GM12864 (cell line): ENCODE measurements around the gene GOLGA7B.

Experiments used
- DNase-seq: peaks from one replicate; pipeline ENCODE4 v3.0.0-alpha.2; 2011; ENCODE audit warnings: low read depth
- H3K4me3 ChIP-seq: 2 replicates; pipeline ENCODE4 v1.5.1; 2011; ENCODE audit warnings: mild to moderate bottlenecking, low read depth, low read length, control low read depth
- TF ChIP-seq, protein P1 (sequence below): IDR thresholded peaks from 2 replicates; pipeline ENCODE4 v1.5.1; 2011; ENCODE audit warnings: low read depth, mild to moderate bottlenecking, moderate library complexity, low read length, control low read depth, inconsistent platforms; ENCODE audit errors: missing control alignments

The GOLGA7B gene

DNA sequence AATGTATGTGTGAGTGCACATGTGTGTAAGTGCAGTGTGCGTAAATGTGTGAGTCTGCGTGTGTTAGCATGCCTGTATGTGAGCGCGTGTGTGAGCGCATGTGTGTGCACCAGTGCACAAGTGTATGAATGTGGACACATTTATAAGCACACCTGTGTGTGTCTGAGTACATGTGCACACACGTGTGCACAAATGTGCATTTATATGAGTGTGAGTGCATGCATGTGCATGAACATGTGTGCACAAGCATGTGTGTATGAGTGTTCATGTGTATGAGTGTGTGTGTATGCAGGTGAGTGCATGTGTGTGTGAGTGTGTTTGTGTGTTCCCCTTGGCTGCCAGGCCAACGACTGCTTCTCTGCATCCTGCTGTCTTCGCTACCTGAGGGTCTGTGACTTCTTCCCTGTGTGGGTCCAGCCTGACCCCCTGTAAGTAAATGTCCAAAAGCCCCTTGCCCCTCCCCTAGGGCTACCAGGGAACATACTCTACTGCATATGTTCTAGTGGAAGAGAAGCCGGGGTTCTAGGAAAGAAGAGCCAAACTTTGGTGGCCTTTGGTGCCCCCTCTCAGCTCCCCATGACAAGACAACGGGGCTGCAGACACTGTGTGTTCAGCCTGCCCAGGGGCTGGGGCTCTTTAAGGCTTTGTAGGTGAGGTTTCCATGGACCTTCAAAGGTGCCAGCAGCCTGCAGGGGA, 17.0 kb downstream of the GOLGA7B start:
- no peak for DNase-seq
- TF ChIP-seq, protein P1, sequence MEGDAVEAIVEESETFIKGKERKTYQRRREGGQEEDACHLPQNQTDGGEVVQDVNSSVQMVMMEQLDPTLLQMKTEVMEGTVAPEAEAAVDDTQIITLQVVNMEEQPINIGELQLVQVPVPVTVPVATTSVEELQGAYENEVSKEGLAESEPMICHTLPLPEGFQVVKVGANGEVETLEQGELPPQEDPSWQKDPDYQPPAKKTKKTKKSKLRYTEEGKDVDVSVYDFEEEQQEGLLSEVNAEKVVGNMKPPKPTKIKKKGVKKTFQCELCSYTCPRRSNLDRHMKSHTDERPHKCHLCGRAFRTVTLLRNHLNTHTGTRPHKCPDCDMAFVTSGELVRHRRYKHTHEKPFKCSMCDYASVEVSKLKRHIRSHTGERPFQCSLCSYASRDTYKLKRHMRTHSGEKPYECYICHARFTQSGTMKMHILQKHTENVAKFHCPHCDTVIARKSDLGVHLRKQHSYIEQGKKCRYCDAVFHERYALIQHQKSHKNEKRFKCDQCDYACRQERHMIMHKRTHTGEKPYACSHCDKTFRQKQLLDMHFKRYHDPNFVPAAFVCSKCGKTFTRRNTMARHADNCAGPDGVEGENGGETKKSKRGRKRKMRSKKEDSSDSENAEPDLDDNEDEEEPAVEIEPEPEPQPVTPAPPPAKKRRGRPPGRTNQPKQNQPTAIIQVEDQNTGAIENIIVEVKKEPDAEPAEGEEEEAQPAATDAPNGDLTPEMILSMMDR = no peak
- no peak overlapping the region for H3K4me3 ChIP-seq

DNA sequence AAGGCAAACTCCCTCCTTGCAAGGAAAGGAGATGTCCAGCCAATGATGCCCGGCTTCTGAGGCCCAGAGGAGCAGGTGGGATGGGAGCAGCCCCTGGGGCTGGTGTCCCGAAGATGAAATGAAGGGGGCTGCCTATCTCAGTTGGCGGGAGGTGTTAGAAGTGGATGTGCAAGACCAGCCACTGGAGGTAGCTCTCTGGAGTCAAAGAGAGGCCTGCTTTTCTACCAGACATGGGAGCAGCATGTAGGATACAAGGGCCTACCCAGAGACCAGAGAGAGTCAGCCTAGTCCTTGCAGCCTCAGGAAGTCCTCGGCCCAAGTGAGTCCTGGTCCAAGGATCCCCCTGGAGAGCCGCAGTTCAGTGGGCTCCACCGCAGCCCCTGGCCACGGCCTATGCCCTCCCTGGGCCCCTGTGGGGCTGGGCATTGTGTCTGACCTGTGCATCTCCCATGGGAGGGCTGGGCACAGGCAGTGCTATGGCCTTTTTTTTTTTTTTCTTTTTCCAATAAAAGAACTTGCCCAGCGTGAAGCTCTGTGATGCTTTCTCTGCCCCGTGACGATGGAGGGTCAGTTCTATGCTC, 17.7 kb downstream of the GOLGA7B start:
- no peak for DNase-seq
- TF ChIP-seq, protein P1 = no peak
- no peak overlapping the region for H3K4me3 ChIP-seq

DNA sequence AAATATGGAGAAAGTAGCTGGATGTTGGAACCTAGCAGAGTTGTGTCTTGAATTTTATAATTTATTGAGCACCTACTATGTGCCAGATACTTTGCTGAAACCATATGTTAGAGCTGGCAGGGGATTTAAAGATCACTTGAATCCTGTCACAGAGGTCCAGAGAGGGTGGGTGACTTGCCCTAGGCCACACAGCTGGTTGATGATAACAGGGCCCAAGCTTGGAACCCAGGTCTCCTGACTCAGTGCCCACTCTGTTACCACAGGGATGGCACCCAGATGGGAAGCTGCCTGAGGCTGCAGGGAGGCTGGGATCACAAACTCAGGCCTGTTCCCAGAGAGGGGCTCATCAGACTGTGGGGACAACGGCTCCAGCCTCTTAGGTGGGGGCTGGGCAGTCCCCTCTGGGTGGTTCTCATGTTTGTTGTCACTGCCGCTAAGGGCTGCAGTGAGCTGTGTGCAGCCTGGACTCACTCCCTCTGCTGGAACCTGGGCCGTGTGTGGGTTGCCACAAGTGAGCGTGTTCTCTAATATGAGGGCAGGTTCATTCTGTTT, 18.6 kb downstream of the GOLGA7B start:
- H3K4me3 ChIP-seq = no peak overlapping the region
- DNase-seq = no peak
- TF ChIP-seq, protein P1 = no peak

DNA sequence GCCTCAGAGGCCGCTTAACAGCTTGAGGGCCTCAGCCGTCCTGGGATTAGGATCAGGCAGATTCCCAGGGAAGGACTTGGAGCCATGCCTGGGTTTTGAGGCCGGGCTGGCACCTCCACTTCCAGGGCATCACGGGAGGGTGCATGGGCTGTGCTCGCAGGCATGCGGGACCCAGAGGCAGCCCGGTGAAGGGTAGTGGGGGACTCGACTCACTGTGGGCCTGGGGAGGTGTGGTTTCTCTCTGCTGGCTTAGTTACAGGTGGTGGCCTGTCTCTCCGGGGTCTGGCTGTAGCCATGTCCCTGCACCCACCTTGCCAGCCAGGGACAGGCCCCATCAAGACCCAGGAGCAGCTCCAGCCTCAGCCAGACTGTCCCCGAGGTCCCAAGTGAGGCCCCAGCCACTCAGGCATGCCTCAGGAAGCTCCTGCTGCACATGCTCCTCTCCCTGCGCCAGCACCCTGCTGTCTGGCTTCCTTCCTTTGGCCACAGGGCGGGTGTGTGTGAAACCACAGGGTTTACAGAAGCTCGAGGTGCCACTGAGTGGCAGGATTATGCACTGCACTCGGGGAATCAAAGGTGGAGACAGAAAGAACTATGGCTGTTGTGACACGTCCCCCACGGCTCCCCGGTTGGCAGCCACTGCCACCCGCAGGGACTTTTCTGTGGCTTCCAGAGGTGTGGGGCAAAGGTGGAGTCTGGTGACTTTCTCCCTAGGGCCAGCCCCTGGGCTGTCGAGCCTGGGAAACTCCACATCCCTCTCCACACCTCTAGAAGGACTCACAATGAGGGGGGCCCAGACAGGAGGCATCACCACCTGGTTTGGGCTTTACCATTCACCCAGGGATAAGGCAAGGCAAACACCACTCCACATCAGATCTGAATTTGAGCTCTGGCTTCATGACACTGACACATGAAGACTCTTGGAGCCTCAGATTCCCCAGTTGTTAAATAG, 19.7 kb downstream of the GOLGA7B start:
- TF ChIP-seq, protein P1 = peak; percentile 79

DNA sequence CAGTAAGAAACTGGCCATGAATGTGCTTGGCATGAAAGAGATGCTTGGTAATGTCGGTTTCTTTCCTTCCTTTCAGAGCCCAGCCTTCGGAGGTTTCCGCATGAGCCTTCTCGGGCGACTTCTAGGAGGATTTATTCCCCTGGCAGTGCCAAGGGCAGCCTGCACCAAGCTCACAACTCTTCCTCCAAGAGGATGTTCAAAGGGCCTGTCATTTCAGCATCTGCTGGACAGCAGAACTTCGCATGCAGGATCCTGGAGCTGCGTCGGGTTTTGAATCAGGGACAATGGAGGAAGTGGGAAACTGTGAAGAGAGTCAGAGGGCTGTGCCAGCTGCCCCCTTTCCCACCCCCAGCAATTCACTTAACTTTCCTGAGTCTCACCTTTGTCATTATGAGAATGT, 21.3 kb downstream of the GOLGA7B start:
- H3K4me3 ChIP-seq = no peak overlapping the region
- DNase-seq = no peak
- TF ChIP-seq, protein P1 = no peak

More for the DNA sequence above, 19.7 kb downstream of the GOLGA7B start:
- DNase-seq = peak; percentile 26
- H3K4me3 ChIP-seq = no peak overlapping the region

DNA sequence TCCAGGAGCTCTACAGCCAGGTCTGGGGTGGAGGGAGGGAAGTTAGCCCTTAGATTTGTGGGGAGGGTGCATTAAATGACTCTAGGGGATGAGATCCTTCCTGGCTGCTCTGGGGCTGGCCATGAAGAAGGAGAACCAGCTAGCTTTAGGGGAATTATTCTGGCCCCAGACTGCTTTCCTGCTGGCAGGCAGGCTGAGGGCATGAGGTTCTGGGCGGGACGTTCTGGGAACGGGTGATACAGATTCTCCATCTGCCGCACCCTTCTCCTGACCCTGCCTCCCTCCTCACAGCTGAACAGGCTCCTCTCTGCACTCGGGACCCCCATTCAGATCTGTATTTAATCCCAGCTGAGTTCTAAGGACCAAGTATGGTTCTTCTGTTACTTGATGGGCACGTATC, 23.9 kb downstream of the GOLGA7B start:
- H3K4me3 ChIP-seq = no peak overlapping the region
- no peak for DNase-seq
- TF ChIP-seq, protein P1 = no peak
